ENCODE measurements around the gene PRIMA1.
A peak's percentile ranks its signal among the peaks of the same experiment; 100 is the strongest.

PRIMA1 gene

DNA sequence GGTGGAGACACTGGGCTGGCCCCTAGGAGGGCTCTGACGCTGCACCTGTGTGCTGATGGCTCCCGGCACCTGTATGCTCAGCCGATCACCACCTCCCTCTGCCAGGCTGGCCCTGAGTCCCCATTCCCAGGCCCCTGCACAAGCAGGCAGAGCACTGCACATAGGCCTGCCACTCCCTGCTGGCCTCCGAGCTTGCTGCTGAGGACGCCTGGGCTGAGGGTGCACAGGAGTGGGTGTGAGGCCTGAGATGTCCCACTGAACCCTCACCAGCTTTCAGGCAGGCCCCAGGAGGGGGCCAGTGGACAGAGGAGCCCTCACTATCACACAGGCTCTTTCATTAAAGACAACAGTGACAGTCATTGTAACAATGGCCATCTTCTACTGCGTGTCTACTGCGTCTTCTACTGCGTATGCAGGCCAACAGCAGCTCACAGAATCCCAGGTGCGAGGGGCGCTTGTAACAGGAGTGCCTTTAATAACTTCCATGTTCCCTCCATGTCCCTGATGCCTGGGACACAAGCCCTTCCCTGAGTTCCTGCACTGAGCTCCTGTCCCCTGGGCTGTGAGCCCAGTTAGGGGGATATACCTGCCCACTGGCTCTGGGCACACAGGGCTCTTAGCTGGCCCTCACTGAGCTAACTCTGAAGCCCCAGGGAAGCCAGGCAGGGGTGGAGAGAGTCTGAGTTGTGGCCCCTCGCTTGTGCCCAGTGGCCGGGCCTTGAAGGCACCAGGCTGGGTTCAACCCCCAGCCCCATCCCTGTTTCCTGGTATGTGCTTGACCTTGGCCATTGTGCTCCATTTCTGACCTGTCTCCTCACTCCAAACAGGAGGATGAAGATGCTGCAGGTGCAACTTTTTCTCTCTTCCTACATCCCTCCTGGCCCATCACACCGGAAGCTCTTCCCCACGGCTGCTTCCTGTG lies 71.3 kb downstream of the PRIMA1 start:
- TF ChIP-seq, protein P1, sequence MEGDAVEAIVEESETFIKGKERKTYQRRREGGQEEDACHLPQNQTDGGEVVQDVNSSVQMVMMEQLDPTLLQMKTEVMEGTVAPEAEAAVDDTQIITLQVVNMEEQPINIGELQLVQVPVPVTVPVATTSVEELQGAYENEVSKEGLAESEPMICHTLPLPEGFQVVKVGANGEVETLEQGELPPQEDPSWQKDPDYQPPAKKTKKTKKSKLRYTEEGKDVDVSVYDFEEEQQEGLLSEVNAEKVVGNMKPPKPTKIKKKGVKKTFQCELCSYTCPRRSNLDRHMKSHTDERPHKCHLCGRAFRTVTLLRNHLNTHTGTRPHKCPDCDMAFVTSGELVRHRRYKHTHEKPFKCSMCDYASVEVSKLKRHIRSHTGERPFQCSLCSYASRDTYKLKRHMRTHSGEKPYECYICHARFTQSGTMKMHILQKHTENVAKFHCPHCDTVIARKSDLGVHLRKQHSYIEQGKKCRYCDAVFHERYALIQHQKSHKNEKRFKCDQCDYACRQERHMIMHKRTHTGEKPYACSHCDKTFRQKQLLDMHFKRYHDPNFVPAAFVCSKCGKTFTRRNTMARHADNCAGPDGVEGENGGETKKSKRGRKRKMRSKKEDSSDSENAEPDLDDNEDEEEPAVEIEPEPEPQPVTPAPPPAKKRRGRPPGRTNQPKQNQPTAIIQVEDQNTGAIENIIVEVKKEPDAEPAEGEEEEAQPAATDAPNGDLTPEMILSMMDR (IDR thresholded peaks at IDR 0.05; ENCODE audit: extremely low read depth, insufficient read depth, missing control alignments), result no peak
- in situ Hi-C loops (cut with MboI; ENCODE audit: low pct_unique_long_range_greater_than_20kb, low sequenced_read_pairs, unreplicated experiment), result no loop called here
- DNase-seq (ENCODE audit: low spot score), result no peak

DNA sequence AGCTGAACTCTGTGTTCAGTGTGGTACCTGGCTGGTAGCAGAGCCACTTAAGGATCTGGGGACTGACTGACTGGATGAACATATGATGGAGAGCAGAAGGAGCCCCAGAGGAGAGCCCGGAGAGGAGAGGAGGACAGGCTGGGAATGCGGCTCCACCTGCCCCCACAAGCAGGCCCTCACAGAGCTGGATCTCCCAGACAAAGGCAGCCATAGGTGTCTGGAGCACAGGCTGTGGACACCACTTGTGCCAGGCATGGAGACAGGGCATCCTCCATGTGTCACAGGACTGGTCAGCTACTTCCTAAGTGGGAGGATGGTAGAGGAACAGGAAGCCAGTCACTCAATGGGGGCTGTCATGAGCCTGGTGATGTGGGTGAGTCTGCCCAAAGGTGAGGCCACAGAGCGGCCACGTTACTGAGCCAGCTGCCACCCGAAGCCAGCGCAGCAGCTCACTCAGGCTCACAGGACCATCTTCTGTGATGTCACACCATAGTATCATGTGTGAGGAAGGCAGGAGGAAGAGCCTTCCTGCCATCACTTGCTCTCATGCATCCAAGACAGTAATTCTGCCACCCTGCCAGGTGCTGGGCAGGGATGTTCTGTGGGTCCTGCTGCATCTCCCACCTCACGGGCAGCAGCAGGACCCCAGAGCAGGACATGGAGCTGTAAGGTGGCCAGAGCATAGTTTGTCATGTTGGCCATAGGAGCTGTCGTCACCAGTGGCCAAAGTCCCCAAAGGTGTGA lies 72.1 kb downstream of the PRIMA1 start:
- in situ Hi-C loops (cut with MboI; ENCODE audit: low pct_unique_long_range_greater_than_20kb, low sequenced_read_pairs, unreplicated experiment), result no loop called here
- TF ChIP-seq, protein P1 (IDR thresholded peaks at IDR 0.05; ENCODE audit: extremely low read depth, insufficient read depth, missing control alignments), result no peak
- peak; percentile 9 for DNase-seq (ENCODE audit: low spot score)

DNA sequence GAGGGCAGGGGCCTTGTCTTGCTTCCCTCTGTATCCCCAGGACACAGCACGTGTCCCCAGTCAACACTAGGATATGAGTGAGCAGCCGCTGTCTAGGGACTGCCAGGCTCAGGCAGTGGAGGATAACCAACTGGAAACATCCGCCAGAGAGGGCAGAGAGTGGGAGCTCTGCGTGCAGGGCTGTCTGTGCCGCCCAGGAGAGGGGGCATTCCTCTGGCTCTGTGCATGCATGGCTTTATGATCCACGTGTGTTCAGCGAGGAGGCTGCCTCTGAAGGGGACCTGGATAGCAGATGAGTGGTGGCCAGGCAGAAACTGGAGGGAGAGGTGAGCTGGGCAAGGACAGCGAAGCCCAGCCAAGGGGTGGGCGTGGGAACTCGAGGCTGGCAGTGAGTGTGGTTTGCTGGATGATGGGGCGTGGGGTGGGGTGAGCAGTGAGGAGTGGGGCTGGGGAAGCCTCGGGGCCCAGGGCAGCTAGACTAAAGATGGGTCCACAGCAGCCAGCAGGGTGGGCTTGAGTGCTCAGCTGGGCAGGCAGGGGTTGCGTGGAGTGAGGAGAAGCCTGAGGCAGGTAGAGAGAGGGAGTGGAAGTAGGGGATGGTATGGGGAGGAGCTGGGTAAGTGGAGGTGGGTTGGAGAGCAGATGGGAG lies 72.9 kb downstream of the PRIMA1 start:
- in situ Hi-C loops (cut with MboI; ENCODE audit: low pct_unique_long_range_greater_than_20kb, low sequenced_read_pairs, unreplicated experiment), result no loop called here
- TF ChIP-seq, protein P1 (IDR thresholded peaks at IDR 0.05; ENCODE audit: extremely low read depth, insufficient read depth, missing control alignments), result no peak
- peak; percentile 13 for DNase-seq (ENCODE audit: low spot score)

DNA sequence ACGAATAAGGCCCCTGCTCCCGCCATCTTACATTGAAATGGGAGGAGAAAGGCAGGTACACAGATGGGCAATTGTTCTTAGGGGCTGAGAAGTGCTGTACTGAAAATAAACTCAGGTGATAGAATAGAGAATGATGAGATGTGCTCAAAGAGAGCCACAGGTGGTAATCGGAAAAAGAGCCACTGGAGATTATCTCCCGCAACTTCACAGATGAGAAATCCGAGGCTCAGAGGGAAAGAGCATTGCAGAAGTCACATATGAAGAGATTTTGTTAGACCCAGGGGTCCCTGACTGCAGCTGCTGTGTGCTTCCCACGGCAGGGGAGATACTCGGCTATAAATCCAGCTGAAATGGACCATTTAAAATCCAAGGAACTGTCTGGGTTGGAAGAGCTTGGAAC lies 73.7 kb downstream of the PRIMA1 start:
- TF ChIP-seq, protein P1 (IDR thresholded peaks at IDR 0.05; ENCODE audit: extremely low read depth, insufficient read depth, missing control alignments), result no peak
- DNase-seq (ENCODE audit: low spot score), result no peak
- in situ Hi-C loops (cut with MboI; ENCODE audit: low pct_unique_long_range_greater_than_20kb, low sequenced_read_pairs, unreplicated experiment), result no loop called here

DNA sequence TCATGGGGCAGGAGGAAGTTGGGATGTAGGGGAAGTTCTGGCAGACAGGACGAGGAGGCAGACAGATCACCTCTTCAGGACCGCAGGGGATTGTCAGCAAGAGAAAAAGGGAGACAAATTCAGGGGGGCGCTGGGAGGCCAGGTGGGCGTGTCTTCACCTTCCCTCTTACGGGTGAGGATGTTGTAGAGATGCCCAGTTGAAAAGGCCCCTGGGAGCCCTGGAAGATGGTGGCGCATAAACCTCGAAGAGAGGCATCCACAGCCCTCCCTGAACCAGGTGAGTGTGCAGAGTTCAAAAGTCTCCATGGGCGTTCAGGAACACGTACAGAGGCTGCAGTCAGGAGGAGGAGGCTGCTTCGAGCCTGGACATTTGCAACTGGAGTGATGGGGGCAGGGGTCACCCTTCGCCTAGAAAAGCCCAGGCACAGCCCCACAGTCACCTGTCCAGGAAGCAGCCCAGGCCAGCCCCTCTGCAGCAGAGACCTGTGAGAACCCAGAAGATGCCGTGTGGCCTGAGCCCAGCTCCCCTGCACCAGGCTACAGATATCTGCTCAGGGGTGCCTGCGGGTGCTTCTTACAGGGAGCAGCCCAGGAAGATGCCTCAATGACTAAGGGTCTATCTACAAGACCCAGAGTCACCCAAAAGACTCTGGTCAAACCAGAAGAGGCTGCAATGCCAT lies 74.4 kb downstream of the PRIMA1 start:
- no peak for DNase-seq (ENCODE audit: low spot score)
- TF ChIP-seq, protein P1 (IDR thresholded peaks at IDR 0.05; ENCODE audit: extremely low read depth, insufficient read depth, missing control alignments), result no peak
- in situ Hi-C loops (cut with MboI; ENCODE audit: low pct_unique_long_range_greater_than_20kb, low sequenced_read_pairs, unreplicated experiment), result no loop called here
